GM21447 (cell line): ENCODE results near the gene TEDC1.

Experiments
- ATAC-seq: cut with Tn5 transposase; IDR thresholded peaks from one replicate; pipeline ENCODE4 v1.9.1; 2021; ENCODE audit not compliant: unreplicated experiment

TEDC1 gene

GRCh38 chr14:105525326-105525725 lies 34.3 kb downstream of the TEDC1 start:
- no peak for ATAC-seq

GRCh38 chr14:105525861-105526775 lies 35.1 kb downstream of the TEDC1 start, which contains the start of gene TMEM121:
TSS of gene TMEM121 (plus strand) at chr14:105526583. CDS start at chr14:105528835, 2,252 bp downstream.
- ATAC-seq: no peak

- no peak for ATAC-seq
These were observed 35.8 kb downstream of the TEDC1 start for GRCh38 chr14:105526776-105527380.

- no peak for ATAC-seq
These were observed 36.4 kb downstream of the TEDC1 start for GRCh38 chr14:105527381-105527825.

- no peak for ATAC-seq
These were observed 37.0 kb downstream of the TEDC1 start for GRCh38 chr14:105527826-105528585.

- no peak for ATAC-seq
These were observed 37.7 kb downstream of the TEDC1 start for GRCh38 chr14:105528586-105529318.

GRCh38 chr14:105529319-105529568 lies 38.2 kb downstream of the TEDC1 start:
- no peak for ATAC-seq

- ATAC-seq: no peak
These were observed 38.7 kb downstream of the TEDC1 start for GRCh38 chr14:105529569-105530284.

- ATAC-seq: no peak
These were observed 39.4 kb downstream of the TEDC1 start for GRCh38 chr14:105530285-105531087.

- ATAC-seq: no peak
These were observed 40.2 kb downstream of the TEDC1 start for GRCh38 chr14:105531088-105531893.

GRCh38 chr14:105531894-105532623 lies 41.0 kb downstream of the TEDC1 start:
- ATAC-seq: no peak

GRCh38 chr14:105532735-105533141 lies 41.7 kb downstream of the TEDC1 start:
- ATAC-seq: peak; percentile 64

GRCh38 chr14:105533391-105533790 lies 42.3 kb downstream of the TEDC1 start:
- no peak for ATAC-seq

GRCh38 chr14:105533811-105534498 lies 42.9 kb downstream of the TEDC1 start:
- no peak for ATAC-seq

GRCh38 chr14:105534586-105534985 lies 43.5 kb downstream of the TEDC1 start:
- ATAC-seq: no peak

GRCh38 chr14:105536051-105536450 lies 45.0 kb downstream of the TEDC1 start:
- no peak for ATAC-seq
